Measurements from ENCODE around the gene TCERG1L.

GRCh38 chr10:131166486-131166885 is 145.0 kb downstream of the TCERG1L start:
- no peak for TF ChIP-seq CTCF (conservative IDR thresholded peaks at IDR 0.05; ENCODE audit: low read length)
- no peak for TF ChIP-seq EZH2phosphoT487 (IDR thresholded peaks at IDR 0.05; ENCODE audit: borderline replicate concordance)
